Lung (tissue), 12 donors: Measurements from ENCODE around the gene LRIF1. TPM values are rescaled to one million over a fixed set of nuclear protein-coding genes. Genes with fewer than 3 reads are reported as not detected.

Experiments
- ATAC-seq: fragments of 200-7000 bp; cut with Tn5 transposase; one replicate; pipeline ENCODE4 v1.9.1; 2020; ENCODE audit warnings: moderate number of reproducible peaks; ENCODE audit not compliant: insufficient read depth, low FRiP score
- DNase-seq, 3 donors: peaks; one replicate each; pipeline ENCODE4 v3.0.0-alpha.2; 2013 to 2017
- H3K27ac ChIP-seq, 2 donors: one replicate each; pipeline ENCODE4 v1.5.1; 2013; ENCODE audit warnings: mild to moderate bottlenecking in 2 of 2, moderate library complexity in 2 of 2, control low read depth in 1 of 2, inconsistent platforms in 1 of 2, low read depth in 1 of 2, low read length in 1 of 2
- H3K27me3 ChIP-seq, 3 donors: one replicate each; pipeline ENCODE4 v1.5.1; 2013; ENCODE audit warnings: low read length in 2 of 3; ENCODE audit not compliant: control insufficient read depth in 3 of 3, insufficient read depth in 3 of 3
- H3K36me3 ChIP-seq, 4 donors: one replicate each; pipeline ENCODE4 v1.5.1; 2013; ENCODE audit warnings: low read length in 4 of 4, mild to moderate bottlenecking in 1 of 4, moderate library complexity in 1 of 4; ENCODE audit not compliant: control insufficient read depth in 4 of 4, insufficient read depth in 4 of 4
- H3K4me1 ChIP-seq, 5 donors: one replicate each; pipeline ENCODE4 v1.5.1; 2013; ENCODE audit warnings: low read length in 5 of 5, mild to moderate bottlenecking in 2 of 5, moderate library complexity in 1 of 5; ENCODE audit not compliant: control insufficient read depth in 5 of 5, insufficient read depth in 5 of 5
- H3K4me3 ChIP-seq: one replicate; pipeline ENCODE4 v1.5.1; 2013; ENCODE audit warnings: mild to moderate bottlenecking, control low read depth, moderate library complexity
- H3K9ac ChIP-seq, 2 donors: one replicate each; pipeline ENCODE4 v1.5.1; 2013; ENCODE audit warnings: low read length in 2 of 2, control low read depth in 1 of 2; ENCODE audit not compliant: insufficient read depth in 1 of 2
- H3K9me3 ChIP-seq, 4 donors: one replicate each; pipeline ENCODE4 v1.5.1; 2013; ENCODE audit warnings: low read length in 3 of 4, mild to moderate bottlenecking in 1 of 4, moderate library complexity in 1 of 4; ENCODE audit not compliant: control insufficient read depth in 4 of 4, insufficient read depth in 3 of 4
- WGBS, 2 donors: extraction: QIAGEN DNeasy Blood & Tissue Kit; methylation state at CpG; one replicate each; pipeline ENCODE4 v1.1.7; 2013; 5-methylcytosine and 5-hydroxymethylcytosine counted together
- polyA plus RNA-seq, 2 donors: library from polyadenylated mRNA; stranded (reverse); fragments of 200-250 nt; gene quantifications; one replicate each; pipeline ENCODE4 v1.2.1, GENCODE V29; 2013
- total RNA-seq, 2 donors: library from RNA; depleted of rRNA in 1 of 2; stranded (reverse); fragments of >200 nt in 1 of 2; gene quantifications; one replicate each; pipeline ENCODE4 v1.2.1, GENCODE V29; 2014 to 2021
- TF ChIP-seq, protein P1 (sequence below): IDR thresholded peaks from 2 replicates; pipeline ENCODE4 v1.5.1; 2012; ENCODE audit warnings: mild to moderate bottlenecking; ENCODE audit errors: control extremely low read depth, extremely low read depth
- donor health status: control.
- donor health status: control.
- donor health status: Bipolar disorder and iron deficiency.
- donor health status: healthy.
- donor health status: DM: yes; HTN: yes; CAD: no.

Gene LRIF1
- total and polyA plus RNA-seq, 4 donors = 8.5 to 12.2 (median 9.1) TPM

- no peaks in the 10 kb centered on the region for H3K36me3 ChIP-seq
- H3K27me3 ChIP-seq = no peaks in the 10 kb centered on the region
- TF ChIP-seq, protein P1, sequence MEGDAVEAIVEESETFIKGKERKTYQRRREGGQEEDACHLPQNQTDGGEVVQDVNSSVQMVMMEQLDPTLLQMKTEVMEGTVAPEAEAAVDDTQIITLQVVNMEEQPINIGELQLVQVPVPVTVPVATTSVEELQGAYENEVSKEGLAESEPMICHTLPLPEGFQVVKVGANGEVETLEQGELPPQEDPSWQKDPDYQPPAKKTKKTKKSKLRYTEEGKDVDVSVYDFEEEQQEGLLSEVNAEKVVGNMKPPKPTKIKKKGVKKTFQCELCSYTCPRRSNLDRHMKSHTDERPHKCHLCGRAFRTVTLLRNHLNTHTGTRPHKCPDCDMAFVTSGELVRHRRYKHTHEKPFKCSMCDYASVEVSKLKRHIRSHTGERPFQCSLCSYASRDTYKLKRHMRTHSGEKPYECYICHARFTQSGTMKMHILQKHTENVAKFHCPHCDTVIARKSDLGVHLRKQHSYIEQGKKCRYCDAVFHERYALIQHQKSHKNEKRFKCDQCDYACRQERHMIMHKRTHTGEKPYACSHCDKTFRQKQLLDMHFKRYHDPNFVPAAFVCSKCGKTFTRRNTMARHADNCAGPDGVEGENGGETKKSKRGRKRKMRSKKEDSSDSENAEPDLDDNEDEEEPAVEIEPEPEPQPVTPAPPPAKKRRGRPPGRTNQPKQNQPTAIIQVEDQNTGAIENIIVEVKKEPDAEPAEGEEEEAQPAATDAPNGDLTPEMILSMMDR = no peak
- no peak overlapping the region for H3K9ac ChIP-seq
- WGBS, 2 donors = 77 to 86% methylated on average over 3 of the region's 3 CpGs
- no peak overlapping the region for H3K4me3 ChIP-seq
- H3K4me1 ChIP-seq = no peaks in the 10 kb centered on the region
- ATAC-seq (no peak), DNase-seq (no peak)
- H3K27ac ChIP-seq = no peak overlapping the region
- H3K9me3 ChIP-seq = peaks cover 0 to 9% (median 0%) of the 10 kb centered on the region in 4 donors
Observed at GRCh38 chr1:110990541-110990940, 26.8 kb upstream of the LRIF1 start.

DNA sequence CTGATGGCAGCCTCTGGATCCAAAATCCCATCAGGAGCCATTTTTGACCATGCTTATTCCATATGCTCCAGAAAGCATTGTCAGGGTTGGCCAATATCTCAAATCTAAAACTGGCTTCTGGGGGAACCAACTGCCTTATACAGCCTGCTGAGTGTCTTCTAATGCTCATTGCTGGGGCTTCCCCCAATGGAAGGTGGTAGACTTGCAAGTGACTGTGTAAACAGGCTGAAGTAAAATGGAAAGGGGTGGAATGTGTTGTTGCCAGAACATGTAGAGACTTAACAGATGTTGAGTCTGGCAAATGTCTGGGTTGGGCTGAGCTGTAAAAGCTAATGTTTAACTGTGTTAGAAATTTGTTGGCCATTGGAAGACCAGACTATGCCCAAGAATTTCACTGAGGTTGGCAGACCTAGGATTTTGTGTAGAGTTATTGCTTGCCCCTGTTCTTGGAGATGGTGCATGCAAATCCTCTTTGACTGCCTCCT is 22.7 kb upstream of the LRIF1 start:
- Histone ChIP-seq H3K27ac (no peak overlapping the region), H3K9ac (no peak overlapping the region), H3K36me3 (no peaks in the 10 kb centered on the region), H3K4me1 (no peaks in the 10 kb centered on the region), H3K27me3 (no peaks in the 10 kb centered on the region), H3K9me3 (peaks cover 0 to 14% (median 1%) of the 10 kb centered on the region in 4 donors), H3K4me3 (no peak overlapping the region)
- ATAC-seq (no peak), DNase-seq (no peak)
- TF ChIP-seq, protein P1 = no peak

- Histone ChIP-seq H3K4me3 (no peak overlapping the region), H3K27me3 (peaks cover 0 to 3% (median 0%) of the 10 kb centered on the region in 3 donors), H3K9me3 (peaks cover 0 to 16% (median 4%) of the 10 kb centered on the region in 4 donors), H3K9ac (no peak overlapping the region), H3K4me1 (no peaks in the 10 kb centered on the region), H3K27ac (no peak overlapping the region), H3K36me3 (no peaks in the 10 kb centered on the region)
- DNase-seq = no peak
- TF ChIP-seq, protein P1 = no peak
- ATAC-seq = no peak
- 66 to 75% methylated on average over 3 of the region's 3 CpGs for WGBS, 2 donors
Observed at GRCh38 chr1:110982320-110982719, 18.6 kb upstream of the LRIF1 start.

- Histone ChIP-seq H3K4me1 (no peaks in the 10 kb centered on the region), H3K27me3 (peaks cover 0 to 3% (median 0%) of the 10 kb centered on the region in 3 donors), H3K36me3 (no peaks in the 10 kb centered on the region), H3K9ac (no peak overlapping the region), H3K4me3 (no peak overlapping the region), H3K27ac (no peak overlapping the region), H3K9me3 (peaks cover 0 to 12% (median 6%) of the 10 kb centered on the region in 4 donors)
- TF ChIP-seq, protein P1 = no peak
- DNase-seq (no peak), ATAC-seq (no peak)
- 89 to 93% methylated on average over 2 of the region's 2 CpGs for WGBS, 2 donors
Observed at GRCh38 chr1:110979154-110979553, 15.4 kb upstream of the LRIF1 start.
